ENCODE data around the gene CNTNAP2. TPM values are rescaled to one million over a fixed set of nuclear protein-coding genes. Genes with fewer than 3 reads are reported as not detected.

The CNTNAP2 gene
- total RNA-seq, 4 donors from 2014 or later: not detected

- ATAC-seq (no peak), DNase-seq (no peak)
- intact Hi-C loops (cut with DNase I; ENCODE audit: low total_unique reads) (no loop called here), in situ Hi-C loops (cut with MboI; ENCODE audit: low sequenced_read_pairs in 4 of 4) (no loop called here)
- H3K4me1 ChIP-seq: no peaks in the 10 kb centered on the region
- H3K27me3 ChIP-seq: no peaks in the 10 kb centered on the region
- no peaks in the 10 kb centered on the region for H3K36me3 ChIP-seq
- H3K27ac ChIP-seq: no peak overlapping the region
- H3K4me3 ChIP-seq: no peak overlapping the region
- TF ChIP-seq POLR2A (IDR thresholded peaks at IDR 0.05) (no peak), CTCF (IDR thresholded peaks at IDR 0.05 in 4 of 5, conservative IDR thresholded peaks at IDR 0.05 in 1 of 5) (no peak)
- H3K9me3 ChIP-seq: no peaks in the 10 kb centered on the region
Measured at GRCh38 chr7:148042935-148043631, 1926.5 kb downstream of the CNTNAP2 start.

GRCh38 chr7:148044173-148044572 is 1927.6 kb downstream of the CNTNAP2 start:
- intact Hi-C loops (cut with DNase I; ENCODE audit: low total_unique reads) (no loop called here), in situ Hi-C loops (cut with MboI; ENCODE audit: low sequenced_read_pairs in 4 of 4) (no loop called here)
- no peak for TF ChIP-seq CTCF (IDR thresholded peaks at IDR 0.05 in 4 of 5, conservative IDR thresholded peaks at IDR 0.05 in 1 of 5)
- TF ChIP-seq POLR2A (IDR thresholded peaks at IDR 0.05): no peak
- Histone ChIP-seq H3K36me3 (no peaks in the 10 kb centered on the region), H3K4me3 (no peak overlapping the region), H3K27ac (no peak overlapping the region), H3K27me3 (no peaks in the 10 kb centered on the region), H3K9me3 (no peaks in the 10 kb centered on the region), H3K4me1 (no peaks in the 10 kb centered on the region)
- ATAC-seq (no peak), DNase-seq (no peak)

GRCh38 chr7:148045521-148045920 is 1928.9 kb downstream of the CNTNAP2 start:
- DNase-seq (no peak), ATAC-seq (no peak)
- H3K27me3 ChIP-seq: no peaks in the 10 kb centered on the region
- in situ Hi-C loops (cut with MboI; ENCODE audit: low sequenced_read_pairs in 4 of 4): no loop called here
- TF ChIP-seq POLR2A (IDR thresholded peaks at IDR 0.05): no peak
- no peak for TF ChIP-seq CTCF (IDR thresholded peaks at IDR 0.05 in 4 of 5, conservative IDR thresholded peaks at IDR 0.05 in 1 of 5)
- no peaks in the 10 kb centered on the region for H3K36me3 ChIP-seq
- H3K9me3 ChIP-seq: no peaks in the 10 kb centered on the region
- intact Hi-C loops (cut with DNase I; ENCODE audit: low total_unique reads): no loop called here
- H3K4me1 ChIP-seq: no peaks in the 10 kb centered on the region
- H3K4me3 ChIP-seq: no peak overlapping the region
- H3K27ac ChIP-seq: no peak overlapping the region

GRCh38 chr7:148049068-148049467 is 1932.5 kb downstream of the CNTNAP2 start:
- ATAC-seq (no peak), DNase-seq (no peak)
- Histone ChIP-seq H3K27ac (no peak overlapping the region), H3K36me3 (no peaks in the 10 kb centered on the region), H3K9me3 (no peaks in the 10 kb centered on the region), H3K4me1 (no peaks in the 10 kb centered on the region), H3K27me3 (no peaks in the 10 kb centered on the region), H3K4me3 (no peak overlapping the region)
- TF ChIP-seq CTCF (IDR thresholded peaks at IDR 0.05 in 4 of 5, conservative IDR thresholded peaks at IDR 0.05 in 1 of 5) (no peak), POLR2A (IDR thresholded peaks at IDR 0.05) (no peak)
- intact Hi-C loops (cut with DNase I; ENCODE audit: low total_unique reads) (no loop called here), in situ Hi-C loops (cut with MboI; ENCODE audit: low sequenced_read_pairs in 4 of 4) (no loop called here)

All from gastrocnemius medialis (tissue), 4 donors.